SK-MEL-5 (cell line): Measurements from ENCODE around the gene UBALD1. TPM values are rescaled to one million over a fixed set of nuclear protein-coding genes. Genes with fewer than 3 reads are reported as not detected.
"Not testable (repeated sequence)": the region's sequence is repeated elsewhere in the genome, so short reads cannot be mapped to it uniquely, and the experiment has no call there.

Experiments used
- DNase-seq: peaks from one replicate; pipeline ENCODE4 v3.0.0-alpha.2; 2016; ENCODE audit warnings: low read depth, low spot score
- in situ Hi-C: cut with HindIII; loops from 2 replicates; pipeline ENCODE4 v1.10.0; 2016; ENCODE audit warnings: low sequenced_read_pairs, high pct_unique_total_duplicates, low pct_unique_long_range_greater_than_20kb
- small RNA-seq, 2 experiments: library from RNA; depleted of rRNA; stranded (forward); fragments of <200 nt; gene quantifications; one replicate each; pipeline ENCODE3, GENCODE V24; 2014
- total RNA-seq: library from RNA; depleted of rRNA; stranded (reverse); fragments of >200 nt; shearing (Covaris generic); gene quantifications from 2 replicates; pipeline ENCODE4 v1.2.3, GENCODE V29; 2014; rRNA removed

UBALD1 gene
- total RNA-seq, 1 experiment from 2014 or later, result 13.1 TPM

GRCh38 chr16:4586291-4586690 is 28.4 kb downstream of the UBALD1 start:
- in situ Hi-C loops, result no loop called here
- DNase-seq, result no peak

GRCh38 chr16:4583906-4584305 is 30.8 kb downstream of the UBALD1 start:
- DNase-seq, result no peak
- in situ Hi-C loops, result no loop called here

GRCh38 chr16:4580250-4580649 is 34.4 kb downstream of the UBALD1 start:
- in situ Hi-C loops, result no loop called here
- no peak for DNase-seq

- DNase-seq, result no peak
- in situ Hi-C loops, result no loop called here
Observed at GRCh38 chr16:4578961-4579530, 35.6 kb downstream of the UBALD1 start.

GRCh38 chr16:4576008-4576407 is 38.7 kb downstream of the UBALD1 start:
- in situ Hi-C loops, result no loop called here
- DNase-seq, result no peak

- in situ Hi-C loops, result no loop called here
- no peak for DNase-seq
Observed at GRCh38 chr16:4574919-4575705, 39.6 kb downstream of the UBALD1 start.

GRCh38 chr16:4573926-4574325 is 40.8 kb downstream of the UBALD1 start:
- in situ Hi-C loops, DNase-seq: not testable (repeated sequence)

GRCh38 chr16:4572715-4573114 is 42.0 kb downstream of the UBALD1 start:
- no peak for DNase-seq
- in situ Hi-C loops, result no loop called here

- in situ Hi-C loops, result no loop called here
Observed at GRCh38 chr16:4570688-4571321, 43.9 kb downstream of the UBALD1 start.

GRCh38 chr16:4570086-4570485 is 44.6 kb downstream of the UBALD1 start:
- DNase-seq, result no peak
- in situ Hi-C loops, result no loop called here

More at GRCh38 chr16:4570688-4571321, 43.9 kb downstream of the UBALD1 start:
- DNase-seq, result no peak

- DNase-seq, result no peak
- in situ Hi-C loops, result no loop called here
Observed at GRCh38 chr16:4566144-4566543, 48.5 kb downstream of the UBALD1 start.

- in situ Hi-C loops, result no loop called here
- DNase-seq, result no peak
Observed at GRCh38 chr16:4564661-4565267, 49.9 kb downstream of the UBALD1 start.

- DNase-seq, result no peak
- in situ Hi-C loops, result no loop called here
Observed at GRCh38 chr16:4561596-4561995, 53.1 kb downstream of the UBALD1 start.

Small RNAs within 50 kb of the gene (small RNA-seq; reads per million reads assigned to genes)
- 0 reads per million in 2 experiments for gene RN7SL850P

Other genes starting within 250 kb of the UBALD1 start
- gene VASN, start 243.0 kb downstream of the UBALD1 start, total RNA-seq, result 0.03 and 0.35 TPM in 2 replicates
- gene CORO7, start 198.3 kb downstream of the UBALD1 start, total RNA-seq, result 17.4 and 21.1 TPM in 2 replicates
- gene DNAJA3, start 189.0 kb downstream of the UBALD1 start, total RNA-seq, result 93.2 and 102 TPM in 2 replicates
- gene NMRAL1, start 140.3 kb downstream of the UBALD1 start, total RNA-seq, result 33.7 and 34.5 TPM in 2 replicates
- 65.7 and 68.0 TPM in 2 replicates for gene HMOX2, start 138.5 kb downstream of the UBALD1 start, total RNA-seq
- 8.7 and 9.4 TPM in 2 replicates for gene CDIP1, start 76.1 kb downstream of the UBALD1 start, total RNA-seq
- not detected in 2 replicates for gene C16orf96, start 58.5 kb downstream of the UBALD1 start, total RNA-seq
- gene MGRN1, start 9.9 kb upstream of the UBALD1 start, total RNA-seq, result 11.3 and 13.3 TPM in 2 replicates
- gene NUDT16L1, start 78.7 kb upstream of the UBALD1 start, total RNA-seq, result 27.6 and 28.8 TPM in 2 replicates
- gene ANKS3, start 119.4 kb upstream of the UBALD1 start, total RNA-seq, result 7.2 and 8.7 TPM in 2 replicates
- 0.11 and 0.19 TPM in 2 replicates for gene DNAAF8, start 119.6 kb upstream of the UBALD1 start, total RNA-seq
- gene ZNF500, start 152.3 kb upstream of the UBALD1 start, total RNA-seq, result 8.1 and 10.6 TPM in 2 replicates
- gene SEPTIN12, start 173.5 kb upstream of the UBALD1 start, total RNA-seq, result not detected in 2 replicates
- not detected in 2 replicates for gene SMIM22, start 180.5 kb upstream of the UBALD1 start, total RNA-seq
- 2.5 and 2.9 TPM in 2 replicates for gene ROGDI, start 187.7 kb upstream of the UBALD1 start, total RNA-seq
- gene GLYR1, start 232.4 kb upstream of the UBALD1 start, total RNA-seq, result 27.9 and 36.3 TPM in 2 replicates
- 14.1 and 14.5 TPM in 2 replicates for gene UBN1, start 232.6 kb upstream of the UBALD1 start, total RNA-seq